Sigmoid colon (tissue), 7 donors: ENCODE results near the gene TTC9C. TPM values are rescaled to one million over a fixed set of nuclear protein-coding genes. Genes with fewer than 3 reads are reported as not detected.

ENCODE experiments used
- DNase-seq: peaks from one replicate; pipeline ENCODE4 v3.0.0-alpha.2; 2019
- H3K27ac ChIP-seq, 4 donors: fragments of 200-600 bp; sonication (generic); one replicate each; pipeline ENCODE4 v1.5.1; 2016 to 2019; ENCODE audit warnings: mild to moderate bottlenecking in 1 of 4
- H3K27me3 ChIP-seq, 3 donors: fragments of 200-600 bp; sonication (generic); one replicate each; pipeline ENCODE4 v1.5.1; 2019; ENCODE audit warnings: mild to moderate bottlenecking in 1 of 3
- H3K36me3 ChIP-seq, 4 donors: fragments of 200-600 bp; sonication (generic); one replicate each; pipeline ENCODE4 v1.5.1; 2016 to 2019
- H3K4me1 ChIP-seq, 4 donors: fragments of 200-600 bp; sonication (generic); one replicate each; pipeline ENCODE4 v1.5.1; 2017 to 2019
- H3K4me3 ChIP-seq, 4 donors: fragments of 200-600 bp; sonication (generic); one replicate each; pipeline ENCODE4 v1.5.1; 2017 to 2019; ENCODE audit warnings: mild to moderate bottlenecking in 2 of 4, moderate library complexity in 1 of 4
- H3K9me3 ChIP-seq, 4 donors: fragments of 200-600 bp in 3 of 4; sonication (generic) in 3 of 4; one replicate each; pipeline versions ENCODE4 v1.5.1 to v1.6.1; 2013 to 2019
- EP300 ChIP-seq, 4 donors: sonication (generic); formaldehyde crosslinking; IDR thresholded peaks; one replicate each; pipeline ENCODE4 v1.6.1; 2017; ENCODE audit warnings: antibody characterized with exemption in 4 of 4
- POLR2A ChIP-seq, 2 donors: fragments of 450-650 bp; IDR thresholded peaks; one replicate each; pipeline ENCODE4 v1.6.1; 2016; ENCODE audit warnings: antibody characterized with exemption in 2 of 2, mild to moderate bottlenecking in 2 of 2, moderate library complexity in 2 of 2
- POLR2AphosphoS5 ChIP-seq, 4 donors: sonication (generic); formaldehyde crosslinking; IDR thresholded peaks; one replicate each; pipeline ENCODE4 v1.6.1; 2017; ENCODE audit warnings: antibody characterized with exemption in 4 of 4
- WGBS, 2 donors: extraction: QIAGEN DNeasy Blood & Tissue Kit; methylation state at CpG; one replicate each; pipeline ENCODE4 v1.1.7; 2013; 5-methylcytosine and 5-hydroxymethylcytosine counted together
- intact Hi-C: fragments of 100-400 bp; cut with DNase I; formaldehyde crosslinking; loops from one replicate; pipeline ENCODE4 v1.15.1; 2023
- polyA plus RNA-seq, 3 donors: library from polyadenylated mRNA; stranded (reverse); fragments of 200-250 nt; gene quantifications; one replicate each; pipeline ENCODE4 v1.2.3, GENCODE V29; 2013
- total RNA-seq, 4 donors: library from RNA; depleted of rRNA; stranded (reverse); fragments of >200 nt; gene quantifications; one replicate each; pipeline ENCODE4 v1.1.0, GENCODE V29; 2016
- TF ChIP-seq, protein P1 (sequence below), 4 experiments: fragments of 450-650 bp in 3 of 4; fragments of 200-600 bp in 1 of 4; IDR thresholded peaks; one replicate each; pipeline ENCODE4 v1.5.1; 2016 to 2019; ENCODE audit warnings: antibody characterized with exemption in 4 of 4, mild to moderate bottlenecking in 3 of 4, moderate library complexity in 2 of 4
- donor health status: healthy with polysubstance abuse.
- donor health status: Bipolar disorder and iron deficiency.
- donor health status: healthy.

The TTC9C gene
- total and polyA plus RNA-seq, 7 donors, result 21.9 to 39.9 (median 27.6) TPM

GRCh38 chr11:62724171-62724570 is 4.1 kb upstream of the TTC9C start:
- H3K4me1 ChIP-seq, result peaks cover 0 to 39% (median 33%) of the 10 kb centered on the region in 4 donors
- peak; percentile 22 for DNase-seq
- no peaks in the 10 kb centered on the region for H3K27me3 ChIP-seq
- no peaks in the 10 kb centered on the region for H3K9me3 ChIP-seq
- 39 to 64% methylated on average over 8 of the region's 8 CpGs for WGBS, 2 donors
- TF ChIP-seq, protein P1, sequence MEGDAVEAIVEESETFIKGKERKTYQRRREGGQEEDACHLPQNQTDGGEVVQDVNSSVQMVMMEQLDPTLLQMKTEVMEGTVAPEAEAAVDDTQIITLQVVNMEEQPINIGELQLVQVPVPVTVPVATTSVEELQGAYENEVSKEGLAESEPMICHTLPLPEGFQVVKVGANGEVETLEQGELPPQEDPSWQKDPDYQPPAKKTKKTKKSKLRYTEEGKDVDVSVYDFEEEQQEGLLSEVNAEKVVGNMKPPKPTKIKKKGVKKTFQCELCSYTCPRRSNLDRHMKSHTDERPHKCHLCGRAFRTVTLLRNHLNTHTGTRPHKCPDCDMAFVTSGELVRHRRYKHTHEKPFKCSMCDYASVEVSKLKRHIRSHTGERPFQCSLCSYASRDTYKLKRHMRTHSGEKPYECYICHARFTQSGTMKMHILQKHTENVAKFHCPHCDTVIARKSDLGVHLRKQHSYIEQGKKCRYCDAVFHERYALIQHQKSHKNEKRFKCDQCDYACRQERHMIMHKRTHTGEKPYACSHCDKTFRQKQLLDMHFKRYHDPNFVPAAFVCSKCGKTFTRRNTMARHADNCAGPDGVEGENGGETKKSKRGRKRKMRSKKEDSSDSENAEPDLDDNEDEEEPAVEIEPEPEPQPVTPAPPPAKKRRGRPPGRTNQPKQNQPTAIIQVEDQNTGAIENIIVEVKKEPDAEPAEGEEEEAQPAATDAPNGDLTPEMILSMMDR (IDR thresholded peaks at IDR 0.05), result no peak
- intact Hi-C loops, result no loop called here
- peak overlapping the region in 3 of 4 donors; percentile 96 to 97 (median 97) for H3K27ac ChIP-seq
- peak overlapping the region in 2 of 4 donors; percentile 97 to 98 for H3K4me3 ChIP-seq
- peaks cover 40 to 52% (median 47%) of the 10 kb centered on the region in 4 donors for H3K36me3 ChIP-seq

DNA sequence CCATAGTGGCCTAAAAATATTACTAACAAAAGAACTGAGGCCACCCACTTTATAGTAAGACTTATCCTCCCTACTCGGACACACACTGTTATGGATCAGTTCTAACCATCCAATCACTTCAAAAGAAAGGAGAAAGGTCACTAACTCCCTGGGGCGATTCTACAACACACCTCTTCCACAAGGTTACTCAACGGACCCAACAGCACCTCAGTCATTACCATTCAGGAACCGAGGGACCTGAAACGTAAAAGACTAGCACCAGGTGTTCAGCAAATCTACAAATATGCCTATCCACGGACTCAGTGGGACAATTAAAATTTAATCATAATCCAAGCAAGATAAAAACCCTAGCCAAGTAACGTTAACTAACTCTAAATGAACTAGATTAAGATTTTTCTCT is 2.6 kb upstream of the TTC9C start:
- no peaks in the 10 kb centered on the region for H3K9me3 ChIP-seq
- 0 to 2% methylated on average over 7 of the region's 7 CpGs for WGBS, 2 donors
- peaks cover 29 to 37% (median 33%) of the 10 kb centered on the region in 4 donors for H3K36me3 ChIP-seq
- DNase-seq, result no peak
- H3K4me1 ChIP-seq, result peaks cover 0 to 54% (median 48%) of the 10 kb centered on the region in 4 donors
- peak overlapping the region; percentile 96 to 97 (median 96) for H3K27ac ChIP-seq
- no peak for TF ChIP-seq POLR2A (IDR thresholded peaks at IDR 0.05)
- TF ChIP-seq, protein P1 (IDR thresholded peaks at IDR 0.05), result no peak
- TF ChIP-seq POLR2AphosphoS5 (IDR thresholded peaks at IDR 0.05), result no peak
- no peak for TF ChIP-seq EP300 (IDR thresholded peaks at IDR 0.05)
- intact Hi-C loops, result loop anchor here (5.0 kb wide), 3 partner anchors 47 to 107 kb away; partner anchors contain the start of genes B3GAT3, STX5, TAF6L and TEX54
- H3K27me3 ChIP-seq, result no peaks in the 10 kb centered on the region
- H3K4me3 ChIP-seq, result peak overlapping the region; percentile 84 to 98 (median 94)

DNA sequence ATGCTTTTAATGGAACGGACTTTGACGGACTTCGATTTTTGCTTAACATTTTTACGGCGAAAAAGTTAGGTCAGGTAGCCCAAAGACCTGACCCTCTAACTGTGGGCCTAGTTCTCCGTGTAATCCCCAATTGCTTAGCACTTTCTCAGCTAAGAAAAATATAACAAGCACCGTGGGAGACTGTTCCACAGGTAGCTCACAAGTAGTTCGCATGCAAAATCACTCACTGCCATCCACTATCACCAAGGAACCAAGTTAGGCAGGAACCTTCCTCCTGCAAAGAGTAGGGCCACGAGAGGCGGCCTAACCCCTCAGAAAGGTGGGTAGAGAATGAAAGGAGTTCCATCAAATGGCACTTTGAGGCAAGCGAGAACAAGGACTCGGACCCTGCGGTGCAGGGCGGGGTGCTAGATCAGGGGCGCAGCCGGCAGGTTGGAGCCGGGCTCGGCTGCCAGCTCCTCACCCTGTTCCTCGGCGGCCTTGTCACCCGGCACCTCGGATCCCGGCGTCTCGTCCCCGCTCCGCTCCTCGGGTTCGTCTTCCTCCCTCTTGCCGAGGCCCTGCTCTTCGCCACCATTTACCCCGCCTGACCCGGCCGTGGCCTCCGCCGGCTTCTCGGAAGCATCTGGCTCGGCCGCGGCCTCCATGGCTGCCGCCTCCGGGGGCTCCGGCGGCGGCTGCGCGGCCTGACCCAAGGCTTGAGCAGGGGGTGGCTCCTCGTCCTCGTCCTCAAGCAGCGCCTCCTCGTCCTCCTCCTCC is 2.0 kb upstream of the TTC9C start:
- Histone ChIP-seq H3K9me3 (no peaks in the 10 kb centered on the region), H3K36me3 (peaks cover 23 to 30% (median 26%) of the 10 kb centered on the region in 4 donors), H3K4me3 (peak overlapping the region; percentile 84 to 98 (median 94)), H3K4me1 (peaks cover 0 to 61% (median 55%) of the 10 kb centered on the region in 4 donors), H3K27ac (peak overlapping the region; percentile 96 to 97 (median 96)), H3K27me3 (no peaks in the 10 kb centered on the region)
- WGBS, 2 donors, result 0 to 1% methylated on average over 51 of the region's 51 CpGs
- intact Hi-C loops, result loop anchor here (5.0 kb wide), 3 partner anchors 46 to 106 kb away; partner anchors contain the start of genes B3GAT3, STX5, TAF6L and TEX54
- peak; percentile 73 for DNase-seq
- TF ChIP-seq, protein P1 (IDR thresholded peaks at IDR 0.05), result no peak
- TF ChIP-seq POLR2A (IDR thresholded peaks at IDR 0.05), result no peak
- TF ChIP-seq POLR2AphosphoS5 (IDR thresholded peaks at IDR 0.05), result no peak
- no peak for TF ChIP-seq EP300 (IDR thresholded peaks at IDR 0.05)

DNA sequence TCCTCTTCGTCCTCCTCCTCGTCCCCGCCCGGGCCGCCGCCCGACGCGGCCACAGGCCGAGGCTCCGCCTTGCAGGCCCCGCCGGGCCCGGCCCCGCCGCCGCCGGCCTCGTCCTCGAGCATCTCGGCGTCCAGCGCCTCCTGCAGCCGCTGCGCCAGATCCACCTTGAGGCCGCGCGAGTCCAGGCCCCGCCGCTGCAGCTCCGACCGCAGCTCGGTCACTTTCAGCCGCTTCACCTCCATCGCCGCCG is 1.4 kb upstream of the TTC9C start:
- Histone ChIP-seq H3K4me3 (peak overlapping the region; percentile 84 to 98 (median 94)), H3K27ac (peak overlapping the region; percentile 96 to 97 (median 96)), H3K27me3 (no peaks in the 10 kb centered on the region), H3K36me3 (peaks cover 18 to 25% (median 22%) of the 10 kb centered on the region in 4 donors), H3K9me3 (no peaks in the 10 kb centered on the region), H3K4me1 (peaks cover 0 to 60% (median 56%) of the 10 kb centered on the region in 4 donors)
- intact Hi-C loops, result loop anchor here (5.0 kb wide), 3 partner anchors 45 to 105 kb away; partner anchors contain the start of genes B3GAT3, STX5, TAF6L and TEX54
- WGBS, 2 donors, result 0 to 1% methylated on average over 37 of the region's 37 CpGs
- TF ChIP-seq EP300 (IDR thresholded peaks at IDR 0.05) (no peak), POLR2AphosphoS5 (IDR thresholded peaks at IDR 0.05) (no peak), POLR2A (IDR thresholded peaks at IDR 0.05) (no peak)
- TF ChIP-seq, protein P1 (IDR thresholded peaks at IDR 0.05), result no peak
- DNase-seq, result no peak
